GM19023 (cell line): Measurements from ENCODE around the gene CNTNAP3B.
"Not testable (repeated sequence)": the region's sequence is repeated elsewhere in the genome, so short reads cannot be mapped to it uniquely, and the experiment has no call there.

Experiments used
- ATAC-seq: cut with Tn5 transposase; IDR thresholded peaks from one replicate; pipeline ENCODE4 v1.9.1; 2021; ENCODE audit warnings: mild to moderate bottlenecking, moderate library complexity; ENCODE audit not compliant: unreplicated experiment

CNTNAP3B gene

GRCh38 chr9:42129073-42129729, at the start of gene CNTNAP3B:
Gene CNTNAP3B (minus strand): TSS chr9:42129426. CDS start chr9:42129094, 332 bp downstream.
- not testable (repeated sequence) for ATAC-seq

DNA sequence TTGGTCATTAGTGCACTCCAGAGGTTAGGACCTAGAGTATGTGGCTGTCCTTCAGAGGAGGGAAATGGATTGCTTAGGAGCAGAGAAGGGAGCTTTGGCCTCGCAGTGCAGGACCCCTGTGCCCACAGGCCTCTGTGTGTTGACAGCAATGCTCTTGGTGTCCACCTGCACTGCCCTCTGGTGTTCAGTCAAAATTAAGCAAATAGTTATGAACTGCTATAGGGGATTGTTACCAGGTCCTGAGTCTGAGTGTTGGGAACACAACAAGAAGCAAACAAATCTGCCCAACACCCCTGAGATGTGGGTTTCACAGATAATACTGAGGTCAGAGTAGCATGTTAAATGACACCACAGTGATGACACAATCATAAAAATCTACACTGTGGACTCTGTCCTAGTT, 31.1 kb upstream of the CNTNAP3B start:
- not testable (repeated sequence) for ATAC-seq

- ATAC-seq, result not testable (repeated sequence)
Observed at GRCh38 chr9:42127056-42127841, 2.0 kb downstream of the CNTNAP3B start.

DNA sequence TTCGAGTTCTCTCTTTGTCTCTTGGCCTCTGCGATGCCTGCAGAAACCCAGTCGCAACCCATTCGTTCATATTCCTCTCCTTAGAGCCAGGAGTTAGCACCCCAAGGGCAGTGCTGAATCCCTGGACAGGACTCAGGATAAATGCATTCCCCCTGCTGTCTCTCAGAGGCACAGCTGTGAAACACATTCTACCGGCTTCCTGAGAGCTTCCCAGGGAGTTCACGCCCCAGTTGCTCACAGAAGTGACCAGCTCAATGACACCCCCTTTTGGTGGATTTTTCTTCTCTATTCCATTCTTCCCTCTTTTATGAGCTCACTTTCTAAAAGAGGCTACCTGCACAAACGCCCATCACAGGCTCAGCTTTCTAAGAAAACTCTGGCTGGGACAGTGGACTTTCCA, 8.2 kb downstream of the CNTNAP3B start:
- not testable (repeated sequence) for ATAC-seq

DNA sequence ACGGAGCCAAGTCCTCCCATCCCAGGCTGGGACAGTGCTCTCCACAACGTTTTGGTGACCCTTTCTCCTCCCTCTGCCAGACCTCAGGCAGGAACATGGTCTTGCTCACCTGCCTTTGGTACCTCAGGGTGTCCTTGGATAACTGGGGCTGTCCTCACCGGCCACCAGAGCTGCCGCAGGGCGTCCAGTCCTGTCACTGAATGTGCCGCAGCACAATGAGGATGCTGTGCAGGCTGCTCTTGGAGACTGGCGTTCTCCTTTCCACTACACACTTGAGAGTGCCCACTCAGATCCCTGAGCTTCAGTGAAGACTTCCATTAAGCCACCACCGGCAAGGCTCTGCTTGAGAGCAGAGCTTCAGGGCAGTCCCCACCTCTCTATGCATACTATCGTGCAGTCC, 33.3 kb downstream of the CNTNAP3B start:
- ATAC-seq, result not testable (repeated sequence)

- ATAC-seq, result not testable (repeated sequence)
Observed at GRCh38 chr9:42084559-42084952, 44.7 kb downstream of the CNTNAP3B start.

DNA sequence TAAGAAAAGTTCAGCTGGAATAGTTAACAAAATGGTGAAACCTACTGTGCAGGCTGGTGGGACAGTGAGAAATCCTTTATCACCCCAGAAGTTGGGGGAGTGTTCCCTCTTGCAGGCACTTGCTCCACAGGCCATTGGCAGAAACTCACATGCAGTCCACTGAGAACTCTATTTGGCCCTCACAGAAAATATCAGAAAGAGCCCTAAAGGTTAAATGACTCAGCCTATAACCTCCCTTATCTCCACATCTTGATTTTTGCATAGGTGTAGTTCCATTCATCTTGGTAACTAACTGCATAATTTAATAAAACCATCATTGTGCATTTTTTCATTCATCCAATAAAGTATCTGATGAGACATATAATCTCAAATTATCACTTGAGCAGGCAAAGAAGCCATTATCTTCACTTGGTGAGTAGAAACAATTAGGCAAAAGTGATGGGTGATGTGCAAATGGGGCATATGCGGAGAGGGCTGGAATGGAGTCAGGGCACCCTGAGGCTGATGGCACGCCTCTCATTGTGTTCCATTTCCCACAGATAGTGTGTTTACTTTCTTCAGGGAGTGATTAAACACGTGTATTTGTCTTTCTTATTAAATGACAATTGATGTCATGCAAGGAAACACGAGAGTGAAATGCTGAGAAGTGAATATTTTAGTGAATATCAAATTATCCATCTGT, 45.2 kb downstream of the CNTNAP3B start:
- ATAC-seq, result not testable (repeated sequence)

GRCh38 chr9:42080376-42080775, 48.9 kb downstream of the CNTNAP3B start:
- ATAC-seq, result not testable (repeated sequence)

GRCh38 chr9:42074868-42075267, 54.4 kb downstream of the CNTNAP3B start:
- not testable (repeated sequence) for ATAC-seq

DNA sequence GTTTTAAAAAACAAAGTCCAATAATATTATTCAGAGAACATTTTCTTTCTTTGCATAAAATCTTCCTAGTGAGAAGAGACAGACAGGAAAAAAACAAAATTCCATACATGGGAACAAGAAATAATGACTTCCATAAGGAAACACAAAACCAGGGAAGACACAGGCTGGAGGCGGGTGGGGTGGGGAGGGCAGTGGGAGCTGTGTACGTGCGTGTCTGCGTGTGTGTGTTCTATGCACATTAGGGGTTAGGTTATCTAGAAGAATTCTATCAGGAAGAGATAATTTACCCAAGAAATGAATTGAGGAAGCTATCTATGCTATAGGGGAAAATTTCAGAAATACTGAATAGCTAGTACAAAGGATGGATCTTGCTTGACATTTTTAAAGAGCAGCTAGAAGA, 58.2 kb downstream of the CNTNAP3B start:
- ATAC-seq, result not testable (repeated sequence)

GRCh38 chr9:42070035-42070799, 59.0 kb downstream of the CNTNAP3B start:
- ATAC-seq, result not testable (repeated sequence)

- not testable (repeated sequence) for ATAC-seq
Observed at GRCh38 chr9:42053874-42054273, 75.4 kb downstream of the CNTNAP3B start.

DNA sequence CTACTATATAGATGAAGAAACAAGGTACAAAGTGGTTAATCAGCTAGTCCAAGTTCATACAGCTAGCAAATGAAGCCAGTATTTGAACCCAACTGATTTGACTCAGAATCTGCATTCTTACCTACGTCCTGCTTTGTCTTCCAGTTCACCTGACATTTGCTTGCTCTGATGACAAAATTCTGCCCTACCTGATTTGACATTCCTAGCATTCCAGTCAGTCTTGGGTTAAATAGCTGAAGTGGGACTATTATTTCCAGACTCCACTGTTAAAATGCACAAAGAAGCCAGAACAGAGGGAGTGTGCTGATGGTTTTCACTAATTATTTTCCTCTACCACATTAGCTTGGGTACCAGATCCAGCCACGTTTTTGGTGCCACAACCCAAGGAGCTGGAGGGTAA, 78.5 kb downstream of the CNTNAP3B start:
- not testable (repeated sequence) for ATAC-seq

GRCh38 chr9:42044422-42045010, 84.7 kb downstream of the CNTNAP3B start:
- not testable (repeated sequence) for ATAC-seq

GRCh38 chr9:42033541-42033940, 95.7 kb downstream of the CNTNAP3B start:
- ATAC-seq, result not testable (repeated sequence)

DNA sequence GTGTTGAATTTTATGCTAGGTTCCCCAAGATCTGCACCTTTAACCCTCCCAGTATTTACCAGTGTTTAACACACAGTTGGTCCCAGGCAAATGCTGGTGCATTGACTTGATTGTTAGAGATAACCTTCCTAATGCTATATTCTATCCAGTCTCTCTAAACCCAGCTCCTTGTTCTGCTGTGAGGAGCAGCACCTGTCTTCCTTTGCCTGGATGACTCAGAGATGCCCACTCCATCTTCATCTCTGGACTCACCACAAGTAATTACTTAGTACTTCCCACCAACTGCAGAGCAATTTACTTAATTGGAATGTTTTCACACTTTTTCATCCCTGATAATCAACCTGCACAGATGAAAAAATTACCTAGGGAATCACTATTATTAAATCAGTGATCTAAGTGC, 108.6 kb downstream of the CNTNAP3B start:
- not testable (repeated sequence) for ATAC-seq

DNA sequence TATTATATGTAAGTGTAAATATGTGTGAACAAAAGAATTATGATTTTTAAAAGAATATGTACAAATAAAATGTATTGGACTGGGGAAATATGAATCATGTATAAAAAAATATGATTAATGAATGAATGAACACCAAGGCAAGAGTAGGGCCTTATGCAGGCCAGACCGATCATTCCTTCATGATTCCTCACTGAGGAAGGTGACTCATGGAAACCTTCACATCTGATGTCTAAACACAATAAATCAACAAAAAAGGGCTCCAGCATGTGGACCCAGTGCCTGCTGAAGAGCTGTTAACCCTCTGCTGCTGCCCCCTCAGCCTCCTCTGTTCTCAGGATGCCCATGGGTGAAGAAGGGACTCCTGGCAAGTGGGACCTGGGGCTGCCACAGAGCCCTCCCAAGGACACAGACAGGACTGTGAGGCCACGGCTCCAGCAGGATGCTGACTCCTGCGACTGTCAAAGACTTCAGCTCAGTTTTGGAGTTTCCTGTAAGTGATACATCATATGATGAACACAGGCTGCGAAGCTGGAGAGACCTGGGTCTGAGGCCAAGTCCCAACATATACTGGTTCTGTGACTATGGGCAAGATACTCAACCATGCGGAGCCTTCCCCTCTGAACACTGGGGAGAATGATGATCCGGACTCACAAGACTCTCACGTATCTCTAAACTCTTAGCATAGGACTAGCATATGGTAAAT, 110.9 kb downstream of the CNTNAP3B start:
- not testable (repeated sequence) for ATAC-seq

DNA sequence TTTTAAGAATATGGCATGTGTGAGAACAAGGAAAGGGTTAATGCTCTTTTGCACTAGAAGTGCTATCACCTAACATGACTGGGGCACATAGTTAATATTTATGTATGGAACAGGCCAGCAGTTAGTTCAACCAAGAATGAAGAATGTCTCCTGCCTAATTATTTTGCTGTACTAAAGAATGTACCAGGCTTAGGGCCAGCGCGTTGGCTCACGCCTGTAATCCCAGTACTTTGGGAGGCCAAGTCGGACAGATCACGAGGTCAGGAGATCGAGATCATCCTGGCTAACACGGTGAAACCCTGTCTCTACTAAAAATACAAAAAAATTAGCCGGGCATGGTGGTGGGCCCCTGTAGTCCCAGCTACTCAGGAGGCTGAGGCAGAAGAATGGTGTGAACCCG, 114.9 kb downstream of the CNTNAP3B start:
- not testable (repeated sequence) for ATAC-seq

- ATAC-seq, result not testable (repeated sequence)
Observed at GRCh38 chr9:41991607-41992006, 137.6 kb downstream of the CNTNAP3B start.

GRCh38 chr9:41980271-41980670, 149.0 kb downstream of the CNTNAP3B start:
- ATAC-seq, result not testable (repeated sequence)
